Measurements from ENCODE around the gene AP1S2. TPM values are rescaled to one million over a fixed set of nuclear protein-coding genes. Genes with fewer than 3 reads are reported as not detected.
"Not testable (repeated sequence)": the region's sequence is repeated elsewhere in the genome, so short reads cannot be mapped to it uniquely, and the experiment has no call there.

Gene AP1S2
- 61.2 and 77.3 TPM in 2 replicates for total RNA-seq
- 19.8 TPM for polyA plus RNA-seq (2012)

DNA sequence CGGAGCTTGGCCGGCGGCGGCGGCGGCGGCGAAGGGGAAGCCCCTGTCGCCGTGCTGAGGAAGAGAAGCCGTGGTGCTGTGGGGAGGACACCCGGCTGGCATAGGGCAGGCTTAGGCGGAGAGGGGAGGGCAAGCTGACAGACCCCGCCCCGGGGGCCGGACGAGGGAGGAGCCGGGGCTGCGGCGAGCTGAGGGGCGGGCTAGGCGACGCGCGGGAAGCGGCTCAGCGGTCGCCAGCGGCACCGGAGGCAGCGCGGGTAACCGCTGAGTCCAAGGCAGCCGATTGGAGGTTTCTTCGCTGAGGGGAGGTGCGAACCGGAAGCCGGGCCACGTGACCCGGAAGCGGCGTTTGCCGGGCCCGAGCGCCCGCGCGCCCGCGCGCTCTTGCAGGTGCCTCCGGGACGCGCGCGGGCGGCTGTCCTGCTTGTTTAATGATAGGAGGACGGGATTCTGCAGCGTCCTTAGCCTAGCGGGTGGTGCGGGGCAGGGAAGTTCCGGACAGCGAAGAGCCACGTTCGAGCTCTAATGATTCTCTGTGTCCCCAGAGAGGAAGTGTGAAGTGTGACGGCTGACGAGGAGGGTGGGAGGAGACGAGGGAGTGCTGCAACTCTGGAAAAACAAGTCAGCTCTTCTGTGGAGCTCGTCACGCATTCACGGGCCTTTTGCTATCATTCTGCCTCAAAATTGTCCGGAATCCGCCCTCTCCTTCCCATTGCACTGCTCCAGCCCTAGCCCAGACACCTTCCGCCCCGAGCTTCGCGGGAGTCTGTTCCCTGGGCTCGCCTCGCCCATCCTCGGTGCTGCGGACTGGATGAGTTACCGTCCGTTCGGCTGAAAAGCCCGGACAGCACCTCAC lies at the start of gene AP1S2:
AP1S2 (minus strand) TSS at position 102 of the 856 bp plus-strand sequence. CDS start 2,289 bp downstream, outside the sequence.
- peak; percentile 90 for DNase-seq (ENCODE audit: low read depth)

DNA sequence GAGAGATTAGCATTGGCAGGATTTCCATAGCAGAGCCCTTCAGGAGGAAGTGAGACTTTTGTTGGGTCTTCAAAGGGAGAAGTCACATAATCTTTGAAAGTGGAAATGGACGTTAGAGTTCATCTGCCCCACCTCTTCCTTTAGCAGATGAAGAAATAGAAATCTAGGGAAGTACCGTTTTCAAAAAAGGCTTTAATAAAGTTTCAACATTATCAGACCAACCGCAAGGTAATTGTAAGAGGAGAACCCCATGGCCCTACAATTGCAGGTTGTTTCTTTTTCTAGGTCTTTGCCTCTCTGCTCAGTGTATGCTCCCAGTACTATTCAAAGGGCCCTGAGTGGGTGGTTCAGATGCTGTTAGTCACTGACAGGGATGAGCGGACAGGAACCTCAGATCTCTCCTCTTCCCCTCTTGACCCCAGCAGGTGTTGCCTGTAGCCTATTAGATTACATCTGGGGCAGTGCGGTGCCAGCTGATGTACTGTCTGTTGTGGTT lies 48.6 kb upstream of the AP1S2 start:
- peak; percentile 57 for DNase-seq (ENCODE audit: low read depth)

- no peak for DNase-seq (ENCODE audit: low read depth)
These were observed 40.7 kb upstream of the AP1S2 start for GRCh38 chrX:15895334-15895733.

DNA sequence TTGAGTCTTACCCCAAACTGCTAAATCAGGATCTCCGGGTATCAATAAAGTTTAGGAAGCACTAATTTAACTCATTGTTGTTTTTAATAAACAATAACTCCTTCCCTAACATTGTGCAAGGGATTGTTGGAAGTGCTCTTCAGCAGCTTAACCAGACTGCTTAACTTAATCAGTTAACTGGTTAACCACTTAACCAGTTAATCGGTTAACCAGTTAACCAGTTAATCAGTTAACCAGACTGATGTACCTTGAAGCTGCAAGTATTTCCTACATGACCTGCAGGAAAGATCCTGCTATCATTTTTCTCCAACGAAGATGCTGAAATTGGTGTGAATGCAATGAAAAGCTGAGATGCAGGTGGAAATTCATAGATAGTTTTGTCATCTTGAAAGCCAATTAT lies 40.1 kb upstream of the AP1S2 start:
- no peak for DNase-seq (ENCODE audit: low read depth)

DNA sequence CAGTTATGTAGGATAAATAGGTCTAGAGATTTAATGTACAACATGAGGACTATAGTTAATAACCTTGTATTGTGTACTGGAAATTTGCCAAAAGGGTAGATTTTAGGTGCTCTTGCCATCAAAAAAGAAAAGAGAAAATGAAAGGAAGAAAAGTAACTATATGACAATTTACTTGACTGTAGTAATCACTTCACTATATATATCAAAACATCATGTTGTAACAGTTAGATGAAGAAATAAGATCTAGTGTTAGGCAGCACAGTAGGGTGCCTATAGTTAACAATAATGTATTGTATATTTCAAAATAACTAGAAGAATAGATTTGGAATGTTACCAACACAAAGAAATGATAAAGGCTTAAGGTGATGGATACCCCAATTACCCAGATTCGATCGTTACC lies 35.9 kb upstream of the AP1S2 start:
- DNase-seq (ENCODE audit: low read depth): no peak

DNA sequence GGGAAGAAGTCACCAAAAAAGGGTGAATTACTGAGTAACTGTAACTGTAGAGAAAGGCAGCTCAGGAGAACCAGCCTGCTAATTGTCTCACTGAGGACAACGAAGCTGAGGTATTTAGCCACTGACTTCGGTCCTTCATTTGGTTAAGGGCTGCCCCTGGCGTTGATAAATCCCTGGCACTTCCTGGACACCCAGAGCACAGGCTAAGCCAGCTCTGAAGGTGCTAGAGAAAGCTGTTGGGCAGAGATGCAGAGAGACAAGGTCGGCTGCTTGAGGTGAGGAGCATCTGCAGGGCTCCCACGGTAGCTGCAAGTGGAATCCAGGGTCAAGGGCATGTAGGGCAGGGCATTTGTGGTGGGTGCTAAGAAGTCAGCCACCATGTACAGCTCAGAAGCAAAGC lies 33.4 kb upstream of the AP1S2 start:
- no peak for DNase-seq (ENCODE audit: low read depth)

GRCh38 chrX:15883540-15883863 lies 28.9 kb upstream of the AP1S2 start:
- no peak for DNase-seq (ENCODE audit: low read depth)

- peak; percentile 10 for DNase-seq (ENCODE audit: low read depth)
These were observed 28.3 kb upstream of the AP1S2 start for GRCh38 chrX:15882704-15883539.

GRCh38 chrX:15881381-15881897 lies 26.8 kb upstream of the AP1S2 start:
- DNase-seq (ENCODE audit: low read depth): no peak

DNA sequence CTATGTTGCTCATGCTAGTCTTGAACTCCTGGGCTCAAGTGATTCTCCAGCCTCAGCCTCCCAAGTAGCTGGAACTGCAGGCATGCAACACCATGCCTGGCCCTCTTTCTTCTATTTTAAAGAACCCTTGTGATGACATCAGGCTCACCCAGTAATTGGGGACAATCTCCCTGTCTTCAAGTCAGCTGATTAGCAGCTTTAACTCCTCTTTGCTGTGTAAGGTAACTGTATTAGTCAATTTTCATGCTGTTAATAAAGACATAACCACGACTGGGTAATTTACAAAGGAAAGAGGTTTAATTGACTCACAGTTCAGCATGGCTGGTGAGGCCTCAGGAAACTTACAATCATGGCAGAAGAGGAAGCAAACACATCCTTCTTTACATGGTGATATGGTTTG lies 23.3 kb upstream of the AP1S2 start:
- not testable (repeated sequence) for DNase-seq (ENCODE audit: low read depth)

DNA sequence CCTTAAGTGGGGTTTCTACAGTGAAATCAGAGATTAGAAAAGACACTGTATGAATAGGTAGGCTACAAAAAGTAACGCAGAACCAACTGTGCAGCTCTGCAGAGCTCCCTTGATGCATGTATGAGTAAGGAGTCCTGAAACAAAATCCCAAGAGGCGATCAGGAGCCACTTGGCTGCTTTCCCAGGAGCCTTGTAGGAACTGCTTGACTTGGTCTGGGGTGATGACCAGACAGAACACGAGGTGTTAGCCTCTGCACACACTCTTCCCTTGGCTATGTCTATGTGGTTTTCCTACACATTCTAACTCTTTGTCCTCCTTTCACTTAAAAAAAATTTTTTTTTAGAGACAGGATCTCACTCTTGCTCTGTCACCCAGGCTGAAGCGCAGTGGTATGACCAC lies 22.8 kb upstream of the AP1S2 start:
- peak; percentile 50 for DNase-seq (ENCODE audit: low read depth)

- DNase-seq (ENCODE audit: low read depth): no peak
These were observed 20.1 kb upstream of the AP1S2 start for GRCh38 chrX:15874672-15875071.

DNA sequence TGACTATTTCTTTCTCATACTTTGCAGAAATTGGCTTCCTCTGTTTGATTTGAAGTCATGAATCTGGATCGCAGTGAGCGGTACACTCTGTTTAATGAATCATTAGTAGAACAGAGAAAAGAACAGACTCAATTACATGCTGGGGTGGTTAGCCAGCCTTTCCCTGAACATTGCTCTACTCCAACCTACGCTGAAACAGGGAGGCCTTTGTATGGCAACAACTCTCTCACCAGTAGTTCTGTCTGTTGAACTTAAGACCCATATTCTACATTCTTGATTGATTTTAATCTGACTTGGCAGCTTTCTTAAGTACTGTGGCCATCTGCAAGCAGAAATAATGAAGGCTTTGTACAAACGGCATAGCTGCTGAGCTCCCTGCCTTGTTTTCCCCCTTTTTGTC lies 19.0 kb upstream of the AP1S2 start:
- DNase-seq (ENCODE audit: low read depth): no peak

DNA sequence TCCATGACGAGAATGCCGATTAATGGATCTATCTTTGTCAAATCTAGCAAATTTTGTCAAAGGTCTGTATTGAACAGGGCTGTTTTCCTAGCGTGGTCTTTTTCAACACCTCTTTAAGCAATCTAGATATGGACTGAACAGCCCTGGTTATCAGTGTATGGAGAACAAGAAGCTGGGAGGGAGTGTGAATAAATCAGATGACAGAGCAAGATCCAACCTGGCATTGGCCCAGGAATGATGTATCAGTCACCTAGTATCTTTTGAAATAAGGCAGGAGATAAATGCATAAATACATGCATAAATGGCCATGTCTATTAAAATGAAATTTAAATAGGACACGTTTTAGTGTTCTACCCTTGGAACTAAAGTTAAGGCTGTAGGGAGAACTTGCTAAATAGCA lies 15.7 kb upstream of the AP1S2 start:
- DNase-seq (ENCODE audit: low read depth): no peak

- no peak for DNase-seq (ENCODE audit: low read depth)
These were observed 15.1 kb upstream of the AP1S2 start for GRCh38 chrX:15869695-15870094.

- no peak for DNase-seq (ENCODE audit: low read depth)
These were observed 11.5 kb upstream of the AP1S2 start for GRCh38 chrX:15866147-15866546.

DNA sequence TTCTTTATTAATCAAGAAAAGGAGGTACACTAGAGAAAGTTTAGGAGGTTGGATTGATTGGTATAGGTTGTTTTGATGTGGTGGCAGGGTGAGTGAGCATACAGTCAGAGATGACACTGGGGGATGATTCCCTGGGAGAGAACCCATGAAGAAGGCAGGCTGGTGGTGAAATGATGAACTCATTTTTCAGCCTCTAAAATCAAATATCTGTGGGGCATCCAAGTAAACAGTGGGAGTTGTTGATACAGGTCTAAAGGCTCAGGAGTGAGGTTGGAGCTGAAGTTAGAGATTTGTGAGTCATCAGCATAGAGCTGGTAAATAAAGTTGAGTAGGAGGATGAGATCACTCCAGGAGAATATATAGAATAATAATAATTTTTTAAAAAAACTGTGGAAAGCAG lies 10.0 kb upstream of the AP1S2 start:
- DNase-seq (ENCODE audit: low read depth): no peak

- DNase-seq (ENCODE audit: low read depth): no peak
These were observed 9.4 kb upstream of the AP1S2 start for GRCh38 chrX:15864023-15864422.

GRCh38 chrX:15860921-15861320 lies 6.3 kb upstream of the AP1S2 start:
- DNase-seq (ENCODE audit: low read depth): no peak

GRCh38 chrX:15858051-15858450 lies 3.4 kb upstream of the AP1S2 start:
- DNase-seq (ENCODE audit: low read depth): no peak

DNA sequence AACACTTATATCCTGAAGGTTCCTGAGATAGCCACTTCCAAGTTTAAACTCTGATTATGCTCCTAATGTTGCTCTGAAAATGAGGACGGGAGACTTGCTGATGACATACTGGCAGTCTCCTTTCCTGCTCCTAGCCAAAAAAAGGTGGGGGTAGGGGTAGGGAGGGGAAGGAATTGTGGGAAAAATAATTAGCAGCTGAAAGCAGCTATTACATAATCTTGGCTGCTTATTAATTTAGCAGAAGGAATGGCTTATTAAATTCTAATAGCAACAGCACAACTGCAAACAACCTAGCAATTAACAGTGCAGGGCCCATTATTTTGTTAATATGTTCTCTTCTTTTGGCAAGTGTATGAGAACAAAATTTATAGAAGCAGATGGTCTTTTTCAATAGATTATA lies 2.0 kb upstream of the AP1S2 start:
- no peak for DNase-seq (ENCODE audit: low read depth)

GRCh38 chrX:15856222-15856587 lies 1.6 kb upstream of the AP1S2 start:
- DNase-seq (ENCODE audit: low read depth): no peak
